Measurements from ENCODE around the gene MAP1B. TPM values are rescaled to one million over a fixed set of nuclear protein-coding genes. Genes with fewer than 3 reads are reported as not detected.

MAP1B gene
- total and polyA plus RNA-seq, 9 of the 15 experiments (the other 6 are each of a cell fraction or from before 2014, with no cell fraction given): 5.2 to 66.1 (median 17.3) TPM

DNA sequence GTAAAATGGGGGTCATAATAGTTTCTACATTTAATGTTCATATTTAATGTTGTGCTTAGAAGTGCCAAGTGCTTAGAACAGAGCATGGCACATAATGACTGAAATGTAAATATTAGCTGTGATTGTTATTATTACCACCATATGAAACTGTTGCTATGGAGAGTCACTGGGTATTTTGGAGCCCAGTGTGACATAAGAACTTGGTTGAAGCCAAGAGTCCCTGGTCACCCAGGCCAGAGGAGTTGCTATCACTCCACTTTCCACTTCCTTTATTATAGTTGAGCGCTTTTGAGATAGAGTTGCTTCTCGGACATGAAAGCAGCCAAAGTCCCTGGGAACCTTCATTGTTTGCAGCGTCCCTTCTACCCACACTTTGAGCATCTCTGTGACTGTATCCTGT lies 77.1 kb downstream of the MAP1B start (continued):
- TF ChIP-seq, protein P1, sequence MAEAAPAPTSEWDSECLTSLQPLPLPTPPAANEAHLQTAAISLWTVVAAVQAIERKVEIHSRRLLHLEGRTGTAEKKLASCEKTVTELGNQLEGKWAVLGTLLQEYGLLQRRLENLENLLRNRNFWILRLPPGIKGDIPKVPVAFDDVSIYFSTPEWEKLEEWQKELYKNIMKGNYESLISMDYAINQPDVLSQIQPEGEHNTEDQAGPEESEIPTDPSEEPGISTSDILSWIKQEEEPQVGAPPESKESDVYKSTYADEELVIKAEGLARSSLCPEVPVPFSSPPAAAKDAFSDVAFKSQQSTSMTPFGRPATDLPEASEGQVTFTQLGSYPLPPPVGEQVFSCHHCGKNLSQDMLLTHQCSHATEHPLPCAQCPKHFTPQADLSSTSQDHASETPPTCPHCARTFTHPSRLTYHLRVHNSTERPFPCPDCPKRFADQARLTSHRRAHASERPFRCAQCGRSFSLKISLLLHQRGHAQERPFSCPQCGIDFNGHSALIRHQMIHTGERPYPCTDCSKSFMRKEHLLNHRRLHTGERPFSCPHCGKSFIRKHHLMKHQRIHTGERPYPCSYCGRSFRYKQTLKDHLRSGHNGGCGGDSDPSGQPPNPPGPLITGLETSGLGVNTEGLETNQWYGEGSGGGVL (CRISPR knock-in tag; IDR thresholded peaks at IDR 0.05): no peak

DNA sequence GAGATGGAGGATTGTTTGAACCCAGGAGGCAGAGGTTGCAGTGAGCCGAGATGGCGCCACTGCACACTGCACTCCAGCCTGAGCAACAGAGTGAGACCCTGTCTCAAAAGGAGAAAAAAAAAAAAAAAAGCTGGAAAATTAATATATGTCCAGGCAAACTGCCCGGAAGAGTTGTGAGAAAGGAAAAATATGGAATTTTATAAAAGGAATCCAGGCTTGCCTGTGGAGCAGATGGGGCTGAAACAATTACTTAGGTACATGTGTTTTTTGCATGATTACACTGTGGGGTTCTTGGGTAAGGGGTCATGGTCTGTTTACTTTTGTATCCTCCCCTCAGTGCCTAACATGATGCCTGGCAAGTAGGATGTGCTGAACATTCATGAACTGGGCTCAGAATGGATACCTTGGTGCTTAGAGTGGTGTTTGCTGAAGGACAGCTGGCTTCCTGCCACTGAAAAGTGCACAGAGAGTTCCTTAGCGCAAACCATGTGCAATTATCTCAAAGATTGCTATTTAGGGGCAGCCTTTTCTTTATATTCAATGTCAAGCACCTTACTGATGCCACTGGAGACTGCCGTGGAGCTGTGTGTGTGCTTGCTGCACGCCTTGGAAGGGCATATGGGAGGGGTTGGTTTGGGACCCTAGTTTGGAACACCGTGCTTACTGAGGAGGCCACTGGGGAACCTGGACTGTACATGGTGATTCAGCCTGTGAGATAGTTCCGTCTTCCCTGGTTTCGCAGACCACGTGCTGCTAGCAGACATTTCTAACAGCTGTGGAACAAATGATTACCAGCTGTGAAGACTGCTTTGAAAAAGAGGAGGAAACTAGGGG lies 78.4 kb downstream of the MAP1B start:
- no TSS peak for BruUV-seq (replicated peaks)
- Histone ChIP-seq H3K4me2 (ENCODE audit: insufficient read depth, low read length) (no peak overlapping the region), H2AFZ (ENCODE audit: low read depth, low read length) (no peak overlapping the region), H3K9me1 (ENCODE audit: control insufficient read depth, insufficient read depth, low read length) (no peaks in the 10 kb centered on the region), H3K4me3 (no peak overlapping the region), H3K27me3 (ENCODE audit: control insufficient read depth in 2 of 2, insufficient read depth in 2 of 2, low read length in 2 of 2) (no peaks in the 10 kb centered on the region), H4K20me1 (replicated peaks; ENCODE audit: control insufficient read depth, insufficient read depth, low read length) (no peaks in the 10 kb centered on the region), H3K36me3 (ENCODE audit: control insufficient read depth, insufficient read depth, low read length) (peaks cover 61% of the 10 kb centered on the region), H3K27ac (ENCODE audit: extremely low read depth, low read depth, low read length) (no peak overlapping the region), H3K4me1 (replicated peaks in 1 of 2; ENCODE audit: control insufficient read depth in 2 of 2, insufficient read depth in 2 of 2, low read length in 2 of 2) (peaks cover 0 to 3% of the 10 kb centered on the region in 2 experiments; a peak in 2 of 5 replicates), H3K9ac (ENCODE audit: insufficient read depth in 1 of 2, low read depth in 2 of 2, low read length in 2 of 2) (no peak overlapping the region), H3K9me3 (replicated peaks; ENCODE audit: control insufficient read depth, insufficient read depth, low read depth, low read length) (no peaks in the 10 kb centered on the region), H3K79me2 (ENCODE audit: control insufficient read depth, insufficient read depth, low read length) (no peaks in the 10 kb centered on the region)
- intact Hi-C loops (cut with micrococcal nuclease) (no loop called here), in situ Hi-C loops (cut with MboI) (no loop called here)
- ATAC-seq (no peak), FAIRE-seq (no peak), DNase-seq (ENCODE audit: extremely low read depth in 1 of 4, low spot score in 3 of 4) (no peak)
- POLR2A ChIA-PET: interaction anchor here (1.6 kb wide), 1 partner anchor 8 kb away, joined by 4 read pairs; no protein-coding TSS in a partner anchor
- 94% methylated on average over 9 of the region's 10 CpGs for WGBS (ENCODE audit: insufficient coverage, low coverage, missing lambda C conversion rate)
- CTCF ChIA-PET (ENCODE audit: low intra/inter-chr PET ratio): no interaction called here
- TF ChIP-seq HNRNPLL (IDR thresholded peaks at IDR 0.05; ENCODE audit: low read depth, low read length, poor library complexity, severe bottlenecking): no peak
- TF ChIP-seq ETV6 (IDR thresholded peaks at IDR 0.05; ENCODE audit: borderline replicate concordance in 1 of 2, low read depth in 2 of 2, low read length in 1 of 2): no peak
- TF ChIP-seq ETV6 (CRISPR knock-in tag; IDR thresholded peaks at IDR 0.05; ENCODE audit: borderline replicate concordance): no peak
- no peak for TF ChIP-seq ZNF436 (CRISPR knock-in tag; IDR thresholded peaks at IDR 0.05)
- TF ChIP-seq SIN3B (IDR thresholded peaks at IDR 0.05; ENCODE audit: low read depth): no peak
- TF ChIP-seq GABPB2 (CRISPR knock-in tag; conservative IDR thresholded peaks at IDR 0.05): no peak
- TF ChIP-seq ZNF347 (CRISPR knock-in tag; IDR thresholded peaks at IDR 0.05; ENCODE audit: low read depth): no peak
- no peak for TF ChIP-seq RBFOX2 (IDR thresholded peaks at IDR 0.05; ENCODE audit: low read depth, low read length)
- TF ChIP-seq, protein P2, sequence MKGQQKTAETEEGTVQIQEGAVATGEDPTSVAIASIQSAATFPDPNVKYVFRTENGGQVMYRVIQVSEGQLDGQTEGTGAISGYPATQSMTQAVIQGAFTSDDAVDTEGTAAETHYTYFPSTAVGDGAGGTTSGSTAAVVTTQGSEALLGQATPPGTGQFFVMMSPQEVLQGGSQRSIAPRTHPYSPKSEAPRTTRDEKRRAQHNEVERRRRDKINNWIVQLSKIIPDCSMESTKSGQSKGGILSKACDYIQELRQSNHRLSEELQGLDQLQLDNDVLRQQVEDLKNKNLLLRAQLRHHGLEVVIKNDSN (CRISPR knock-in tag; IDR thresholded peaks at IDR 0.05): no peak
- no peak for TF ChIP-seq RFX5 (IDR thresholded peaks at IDR 0.05; ENCODE audit: low read depth, low read length)
- no peak for TF ChIP-seq ZNF695 (CRISPR knock-in tag; IDR thresholded peaks at IDR 0.05)
- no peak for TF ChIP-seq HNRNPL (IDR thresholded peaks at IDR 0.05; ENCODE audit: low read depth, low read length)
- no peak for TF ChIP-seq NELFE (IDR thresholded peaks at IDR 0.05; ENCODE audit: insufficient read depth, insufficient read length)
- no peak for TF ChIP-seq SNIP1 (IDR thresholded peaks at IDR 0.05; ENCODE audit: low read depth)
- no peak for TF ChIP-seq POLR2A (conservative IDR thresholded peaks at IDR 0.05)

Measured in K562 (cell line).